Measurements from ENCODE around the gene PRKACB. TPM values are rescaled to one million over a fixed set of nuclear protein-coding genes. Genes with fewer than 3 reads are reported as not detected.

PRKACB gene
- total RNA-seq, 1 donor: 22.1 TPM

DNA sequence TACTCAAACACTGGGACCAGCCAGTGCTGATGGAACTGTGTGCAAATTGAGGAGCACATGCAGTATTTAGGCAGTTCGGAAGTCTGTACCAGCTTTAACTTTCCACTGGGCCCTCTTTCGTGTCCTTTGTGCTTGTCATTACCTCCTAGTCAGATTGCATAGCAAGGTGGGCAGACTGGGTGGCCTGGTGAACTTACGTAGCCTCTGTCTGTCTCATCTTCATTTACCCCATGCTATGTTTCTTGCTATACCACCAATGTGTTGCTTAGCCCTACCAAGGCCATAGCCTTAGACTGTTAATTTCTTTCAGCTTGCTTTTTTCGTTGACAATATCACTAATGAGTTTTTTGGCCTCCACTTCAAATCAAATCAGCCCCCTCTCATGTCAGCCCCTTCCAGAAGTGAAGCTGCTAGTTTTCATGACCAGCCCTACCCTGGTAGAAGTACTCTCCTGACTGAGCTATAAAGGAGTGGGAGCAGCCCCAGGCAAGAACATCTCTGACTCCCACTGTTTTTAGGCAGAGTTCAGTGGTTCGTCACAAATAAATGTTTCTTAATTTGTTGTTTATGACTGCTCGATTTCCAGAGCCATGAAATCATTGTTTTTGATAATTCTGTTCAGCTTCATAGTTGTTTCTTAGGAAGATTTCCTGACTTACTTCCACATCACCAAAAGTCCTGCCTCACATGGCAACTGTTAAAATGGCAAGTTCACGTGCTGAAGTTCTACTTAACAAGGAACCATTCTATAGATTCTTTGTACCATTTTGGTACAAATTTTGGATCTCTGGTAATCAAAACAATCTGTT lies 19.3 kb downstream of the PRKACB start:
- Histone ChIP-seq H4K20me1 (ENCODE audit: insufficient read depth, low read length) (no peaks in the 10 kb centered on the region), H3K4me1 (ENCODE audit: insufficient read depth, low read length) (no peaks in the 10 kb centered on the region), H3K27me3 (ENCODE audit: insufficient read depth, low read length) (no peaks in the 10 kb centered on the region), H3K9me3 (ENCODE audit: low read depth, low read length) (no peaks in the 10 kb centered on the region), H2AFZ (ENCODE audit: low read length) (no peak overlapping the region), H3K4me2 (ENCODE audit: insufficient read depth, low read length) (peak overlapping the region; percentile 55), H3K4me3 (ENCODE audit: insufficient read depth, low read length) (no peak overlapping the region), H3K27ac (ENCODE audit: low read depth, low read length) (no peak overlapping the region), H3K79me2 (ENCODE audit: insufficient read depth, low read length) (no peaks in the 10 kb centered on the region), H3K36me3 (ENCODE audit: insufficient read depth, low read length) (no peaks in the 10 kb centered on the region)
- TF ChIP-seq, protein P1, sequence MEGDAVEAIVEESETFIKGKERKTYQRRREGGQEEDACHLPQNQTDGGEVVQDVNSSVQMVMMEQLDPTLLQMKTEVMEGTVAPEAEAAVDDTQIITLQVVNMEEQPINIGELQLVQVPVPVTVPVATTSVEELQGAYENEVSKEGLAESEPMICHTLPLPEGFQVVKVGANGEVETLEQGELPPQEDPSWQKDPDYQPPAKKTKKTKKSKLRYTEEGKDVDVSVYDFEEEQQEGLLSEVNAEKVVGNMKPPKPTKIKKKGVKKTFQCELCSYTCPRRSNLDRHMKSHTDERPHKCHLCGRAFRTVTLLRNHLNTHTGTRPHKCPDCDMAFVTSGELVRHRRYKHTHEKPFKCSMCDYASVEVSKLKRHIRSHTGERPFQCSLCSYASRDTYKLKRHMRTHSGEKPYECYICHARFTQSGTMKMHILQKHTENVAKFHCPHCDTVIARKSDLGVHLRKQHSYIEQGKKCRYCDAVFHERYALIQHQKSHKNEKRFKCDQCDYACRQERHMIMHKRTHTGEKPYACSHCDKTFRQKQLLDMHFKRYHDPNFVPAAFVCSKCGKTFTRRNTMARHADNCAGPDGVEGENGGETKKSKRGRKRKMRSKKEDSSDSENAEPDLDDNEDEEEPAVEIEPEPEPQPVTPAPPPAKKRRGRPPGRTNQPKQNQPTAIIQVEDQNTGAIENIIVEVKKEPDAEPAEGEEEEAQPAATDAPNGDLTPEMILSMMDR (IDR thresholded peaks at IDR 0.05; ENCODE audit: extremely low read depth, low read depth, low read length): no peak
- DNase-seq (ENCODE audit: insufficient read length, low spot score, missing footprints): no peak

DNA sequence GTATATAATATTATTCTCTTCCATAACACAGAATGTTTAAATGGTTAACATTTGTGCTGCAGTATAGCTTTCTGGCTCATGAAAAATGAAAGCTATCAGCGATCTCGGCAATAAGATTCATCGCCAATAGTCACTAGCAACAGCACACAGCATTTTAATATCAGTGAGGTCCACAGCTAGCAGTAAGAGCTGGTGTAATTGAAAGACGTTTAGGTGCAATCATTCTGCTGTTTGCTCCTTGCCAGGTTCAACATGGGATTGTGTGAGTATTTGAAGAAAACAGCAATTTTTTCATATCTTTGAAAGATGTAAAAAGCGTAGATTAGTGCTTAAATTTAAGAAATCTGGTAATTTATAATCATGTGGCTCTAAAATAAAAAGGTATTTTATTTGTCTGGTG lies 20.1 kb downstream of the PRKACB start:
- no peak overlapping the region for H2AFZ ChIP-seq (ENCODE audit: low read length)
- H3K36me3 ChIP-seq (ENCODE audit: insufficient read depth, low read length): no peaks in the 10 kb centered on the region
- TF ChIP-seq, protein P1 (IDR thresholded peaks at IDR 0.05; ENCODE audit: extremely low read depth, low read depth, low read length): no peak
- peak overlapping the region; percentile 15 for H3K4me3 ChIP-seq (ENCODE audit: insufficient read depth, low read length)
- no peaks in the 10 kb centered on the region for H4K20me1 ChIP-seq (ENCODE audit: insufficient read depth, low read length)
- H3K4me2 ChIP-seq (ENCODE audit: insufficient read depth, low read length): peak overlapping the region; percentile 55
- H3K27me3 ChIP-seq (ENCODE audit: insufficient read depth, low read length): no peaks in the 10 kb centered on the region
- DNase-seq (ENCODE audit: insufficient read length, low spot score, missing footprints): no peak
- H3K9me3 ChIP-seq (ENCODE audit: low read depth, low read length): no peaks in the 10 kb centered on the region
- H3K27ac ChIP-seq (ENCODE audit: low read depth, low read length): no peak overlapping the region
- no peaks in the 10 kb centered on the region for H3K79me2 ChIP-seq (ENCODE audit: insufficient read depth, low read length)
- no peaks in the 10 kb centered on the region for H3K4me1 ChIP-seq (ENCODE audit: insufficient read depth, low read length)

DNA sequence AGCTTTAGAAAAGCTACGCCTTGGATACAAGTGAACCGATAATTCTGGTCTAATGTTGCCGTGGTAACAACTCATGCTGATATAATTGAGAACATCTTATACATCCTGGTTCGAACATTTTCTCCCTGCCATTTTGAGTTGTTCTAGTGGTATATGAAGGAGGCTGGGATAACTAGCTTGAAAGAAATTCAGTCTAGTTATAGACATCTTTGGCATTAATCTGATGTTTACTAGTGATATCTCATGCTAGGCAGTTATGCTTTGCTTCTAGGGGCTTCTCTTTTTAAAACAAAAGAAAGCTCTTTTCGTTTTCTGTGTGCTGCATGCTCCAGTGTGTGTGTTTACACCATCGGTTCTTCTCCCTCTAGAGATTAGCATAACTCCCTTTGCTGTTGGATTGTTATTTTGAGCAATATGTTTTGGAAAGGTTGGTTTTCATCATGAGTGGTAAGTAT lies 20.5 kb downstream of the PRKACB start:
- H3K4me1 ChIP-seq (ENCODE audit: insufficient read depth, low read length): no peaks in the 10 kb centered on the region
- no peaks in the 10 kb centered on the region for H3K9me3 ChIP-seq (ENCODE audit: low read depth, low read length)
- H3K79me2 ChIP-seq (ENCODE audit: insufficient read depth, low read length): no peaks in the 10 kb centered on the region
- H3K27me3 ChIP-seq (ENCODE audit: insufficient read depth, low read length): no peaks in the 10 kb centered on the region
- no peaks in the 10 kb centered on the region for H4K20me1 ChIP-seq (ENCODE audit: insufficient read depth, low read length)
- no peaks in the 10 kb centered on the region for H3K36me3 ChIP-seq (ENCODE audit: insufficient read depth, low read length)
- H3K4me3 ChIP-seq (ENCODE audit: insufficient read depth, low read length): no peak overlapping the region
- H2AFZ ChIP-seq (ENCODE audit: low read length): no peak overlapping the region
- H3K4me2 ChIP-seq (ENCODE audit: insufficient read depth, low read length): peak overlapping the region; percentile 55
- TF ChIP-seq, protein P1 (IDR thresholded peaks at IDR 0.05; ENCODE audit: extremely low read depth, low read depth, low read length): no peak
- no peak overlapping the region for H3K27ac ChIP-seq (ENCODE audit: low read depth, low read length)
- DNase-seq (ENCODE audit: insufficient read length, low spot score, missing footprints): no peak

DNA sequence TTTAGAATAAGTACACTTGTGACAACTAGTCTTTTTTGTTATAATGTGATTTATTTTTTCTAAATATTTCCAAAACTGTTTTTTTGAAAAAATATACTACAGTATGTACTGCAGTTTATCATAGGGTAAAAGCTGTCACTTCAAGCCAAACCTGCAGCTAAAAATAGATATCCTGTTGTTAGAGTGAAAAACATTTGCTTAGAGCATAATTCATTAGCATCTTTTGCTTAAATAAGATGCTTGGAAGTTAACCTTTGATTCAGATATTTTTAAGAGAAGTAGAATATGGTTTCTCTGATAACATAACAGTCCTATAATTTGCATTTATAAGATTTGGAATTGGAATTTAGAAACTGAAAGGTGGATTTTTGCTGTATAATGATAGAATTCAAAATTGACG lies 21.5 kb downstream of the PRKACB start:
- no peaks in the 10 kb centered on the region for H3K4me1 ChIP-seq (ENCODE audit: insufficient read depth, low read length)
- no peaks in the 10 kb centered on the region for H4K20me1 ChIP-seq (ENCODE audit: insufficient read depth, low read length)
- TF ChIP-seq, protein P1 (IDR thresholded peaks at IDR 0.05; ENCODE audit: extremely low read depth, low read depth, low read length): no peak
- no peak overlapping the region for H3K4me2 ChIP-seq (ENCODE audit: insufficient read depth, low read length)
- H3K4me3 ChIP-seq (ENCODE audit: insufficient read depth, low read length): no peak overlapping the region
- H3K9me3 ChIP-seq (ENCODE audit: low read depth, low read length): no peaks in the 10 kb centered on the region
- DNase-seq (ENCODE audit: insufficient read length, low spot score, missing footprints): no peak
- H3K27ac ChIP-seq (ENCODE audit: low read depth, low read length): no peak overlapping the region
- H3K27me3 ChIP-seq (ENCODE audit: insufficient read depth, low read length): no peaks in the 10 kb centered on the region
- no peaks in the 10 kb centered on the region for H3K36me3 ChIP-seq (ENCODE audit: insufficient read depth, low read length)
- H2AFZ ChIP-seq (ENCODE audit: low read length): no peak overlapping the region
- no peaks in the 10 kb centered on the region for H3K79me2 ChIP-seq (ENCODE audit: insufficient read depth, low read length)
